Measurements from ENCODE around the gene THAP3. TPM values are rescaled to one million over a fixed set of nuclear protein-coding genes. Genes with fewer than 3 reads are reported as not detected.

THAP3 gene
- total RNA-seq, 3 donors from 2014 or later: 20.3 to 28.2 (median 28.1) TPM

GRCh38 chr1:6580119-6580592 lies 44.5 kb upstream of the THAP3 start:
- intact Hi-C loops (cut with DNase I; ENCODE audit: low total_unique reads): no loop called here
- H3K27me3 ChIP-seq: no peaks in the 10 kb centered on the region
- TF ChIP-seq POLR2A (IDR thresholded peaks at IDR 0.05): no peak
- no peak for TF ChIP-seq CTCF (IDR thresholded peaks at IDR 0.05)
- no peak for TF ChIP-seq POLR2AphosphoS5 (IDR thresholded peaks at IDR 0.05)

GRCh38 chr1:6580593-6581409 lies 43.9 kb upstream of the THAP3 start:
- Histone ChIP-seq H3K36me3 (no peaks in the 10 kb centered on the region), H3K4me1 (peaks cover 6 to 32% of the 10 kb centered on the region in 2 donors), H3K27ac (peak overlapping the region; percentile 97 to 98), H3K4me3 (peak overlapping the region; percentile 86 to 95 (median 95)), H3K27me3 (no peaks in the 10 kb centered on the region), H3K9me3 (no peaks in the 10 kb centered on the region)
- intact Hi-C loops (cut with DNase I; ENCODE audit: low total_unique reads): no loop called here
- TF ChIP-seq CTCF (IDR thresholded peaks at IDR 0.05) (no peak), POLR2A (IDR thresholded peaks at IDR 0.05) (no peak), POLR2AphosphoS5 (IDR thresholded peaks at IDR 0.05) (no peak)
- DNase-seq (ENCODE audit: low spot score in 2 of 2): no peak

More at GRCh38 chr1:6580119-6580592, 44.5 kb upstream of the THAP3 start:
- Histone ChIP-seq H3K4me3 (peak overlapping the region; percentile 86 to 95 (median 95)), H3K9me3 (no peaks in the 10 kb centered on the region), H3K27ac (peak overlapping the region; percentile 97 to 98), H3K4me1 (peaks cover 6 to 32% of the 10 kb centered on the region in 2 donors), H3K36me3 (no peaks in the 10 kb centered on the region)
- no peak for DNase-seq (ENCODE audit: low spot score in 2 of 2)

- Histone ChIP-seq H3K4me1 (peaks cover 6 to 32% of the 10 kb centered on the region in 2 donors), H3K27ac (peak overlapping the region; percentile 97 to 98), H3K4me3 (peak overlapping the region in 1 of 3 donors; percentile 2), H3K27me3 (no peaks in the 10 kb centered on the region), H3K36me3 (no peaks in the 10 kb centered on the region), H3K9me3 (no peaks in the 10 kb centered on the region)
- intact Hi-C loops (cut with DNase I; ENCODE audit: low total_unique reads): no loop called here
- TF ChIP-seq POLR2AphosphoS5 (IDR thresholded peaks at IDR 0.05) (no peak), CTCF (IDR thresholded peaks at IDR 0.05) (no peak), POLR2A (IDR thresholded peaks at IDR 0.05) (no peak)
- DNase-seq (ENCODE audit: low spot score in 2 of 2): no peak
Measured at GRCh38 chr1:6581561-6582305, 42.9 kb upstream of the THAP3 start.

DNA sequence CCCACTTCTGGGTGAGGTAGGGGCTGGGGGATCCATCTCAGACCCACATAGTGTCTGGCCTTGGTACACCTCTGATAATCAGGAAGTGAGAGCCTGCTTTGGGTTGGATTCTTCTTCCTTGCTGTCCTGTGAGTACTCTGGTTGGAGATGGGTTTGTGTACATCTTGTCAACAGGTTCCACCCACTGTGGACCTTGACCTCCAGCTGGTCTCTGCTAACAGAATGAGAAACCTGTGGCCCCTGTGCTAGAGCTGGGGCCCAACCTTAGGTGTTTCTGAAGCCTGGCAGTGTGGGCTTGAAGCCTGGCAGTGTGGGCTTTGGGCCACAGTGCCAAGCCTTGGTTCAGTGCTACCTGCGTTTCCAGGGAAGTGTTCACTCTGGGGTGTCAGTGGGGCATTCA lies 42.3 kb upstream of the THAP3 start:
- peaks cover 6 to 32% of the 10 kb centered on the region in 2 donors for H3K4me1 ChIP-seq
- no peaks in the 10 kb centered on the region for H3K36me3 ChIP-seq
- H3K4me3 ChIP-seq: peak overlapping the region in 1 of 3 donors; percentile 2
- no peaks in the 10 kb centered on the region for H3K27me3 ChIP-seq
- intact Hi-C loops (cut with DNase I; ENCODE audit: low total_unique reads): no loop called here
- H3K9me3 ChIP-seq: no peaks in the 10 kb centered on the region
- DNase-seq (ENCODE audit: low spot score in 2 of 2): no peak
- no peak for TF ChIP-seq POLR2AphosphoS5 (IDR thresholded peaks at IDR 0.05)
- TF ChIP-seq CTCF (IDR thresholded peaks at IDR 0.05): no peak
- no peak for TF ChIP-seq POLR2A (IDR thresholded peaks at IDR 0.05)
- peak overlapping the region; percentile 97 to 98 for H3K27ac ChIP-seq
